GM23248 (cell line): ENCODE data around the gene TAAR5. TPM values are rescaled to one million over a fixed set of nuclear protein-coding genes. Genes with fewer than 3 reads are reported as not detected.
"Not testable (repeated sequence)": the region's sequence is repeated elsewhere in the genome, so short reads cannot be mapped to it uniquely, and the experiment has no call there.

Experiments used
- DNase-seq: peaks from one replicate; pipeline ENCODE4 v3.0.0-alpha.2; 2015
- H2AFZ ChIP-seq: fragments of 200-600 bp; sonication (generic); 2 replicates; pipeline ENCODE4 v1.6.1; 2016; ENCODE audit warnings: antibody characterized with exemption
- H3F3A ChIP-seq: fragments of 200-600 bp; sonication (generic); 2 replicates; pipeline ENCODE4 v1.6.1; 2016; ENCODE audit warnings: mild to moderate bottlenecking, antibody characterized with exemption, mixed run types; ENCODE audit not compliant: insufficient read depth
- H3K27ac ChIP-seq: fragments of 200-600 bp; sonication (generic); 2 replicates; pipeline ENCODE4 v1.5.1; 2016; ENCODE audit warnings: mild to moderate bottlenecking
- H3K27me3 ChIP-seq: fragments of 200-600 bp; sonication (generic); replicated peaks from 2 replicates; pipeline ENCODE4 v1.6.1; 2016; ENCODE audit warnings: mild to moderate bottlenecking; ENCODE audit not compliant: insufficient read depth
- H3K36me3 ChIP-seq: fragments of 200-600 bp; sonication (generic); 2 replicates; pipeline ENCODE4 v1.6.1; 2016; ENCODE audit warnings: low read depth, mild to moderate bottlenecking
- H3K4me1 ChIP-seq: fragments of 200-600 bp; sonication (generic); 2 replicates; pipeline ENCODE4 v1.6.1; 2016; ENCODE audit warnings: mild to moderate bottlenecking; ENCODE audit not compliant: insufficient read depth
- H3K4me2 ChIP-seq: fragments of 200-600 bp; sonication (generic); one replicate; pipeline ENCODE4 v1.6.1; 2016; ENCODE audit warnings: mild to moderate bottlenecking; ENCODE audit not compliant: unreplicated experiment
- H3K4me3 ChIP-seq: fragments of 200-600 bp; sonication (generic); 2 replicates; pipeline ENCODE4 v1.5.1; 2016; ENCODE audit warnings: mild to moderate bottlenecking
- H3K79me2 ChIP-seq: fragments of 200-600 bp; sonication (generic); 2 replicates; pipeline ENCODE4 v1.6.1; 2016; ENCODE audit warnings: mild to moderate bottlenecking; ENCODE audit not compliant: insufficient read depth
- H3K9ac ChIP-seq: fragments of 200-600 bp; sonication (generic); 2 replicates; pipeline ENCODE4 v1.6.1; 2016; ENCODE audit warnings: mild to moderate bottlenecking
- H3K9me2 ChIP-seq: fragments of 200-600 bp; sonication (generic); 2 replicates; pipeline ENCODE4 v1.6.1; 2016; ENCODE audit warnings: mixed run types, mild to moderate bottlenecking, moderate library complexity; ENCODE audit not compliant: insufficient read depth
- H3K9me3 ChIP-seq: fragments of 200-600 bp; sonication (generic); one replicate; pipeline ENCODE4 v1.6.1; 2017; ENCODE audit warnings: low read depth
- H4K20me1 ChIP-seq: fragments of 200-600 bp; sonication (generic); 2 replicates; pipeline ENCODE4 v1.6.0; 2016; ENCODE audit not compliant: insufficient read depth
- EZH2 ChIP-seq: fragments of 200-600 bp; sonication (generic); IDR thresholded peaks from 2 replicates; pipeline ENCODE4 v1.6.1; 2018; ENCODE audit warnings: antibody characterized with exemption, mild to moderate bottlenecking; ENCODE audit not compliant: insufficient read depth, poor library complexity, severe bottlenecking
- EZH2phosphoT487 ChIP-seq: fragments of 200-600 bp; sonication (generic); IDR thresholded peaks from 2 replicates; pipeline ENCODE4 v1.6.1; 2018; ENCODE audit warnings: antibody characterized with exemption, moderate library complexity, mild to moderate bottlenecking, low read depth; ENCODE audit not compliant: insufficient read depth
- WGBS, 2 experiments: methylation state at CpG; one replicate each; pipeline ENCODE4 v1.1.6; 2015 to 2017; ENCODE audit warnings: low lambda C conversion rate in 2 of 2, low coverage in 1 of 2; ENCODE audit errors: missing lambda C conversion rate in 2 of 2; 5-methylcytosine and 5-hydroxymethylcytosine counted together
- in situ Hi-C: fragments of 300-500 bp; cut with MboI; formaldehyde crosslinking; loops from 2 replicates; pipeline ENCODE4 v1.15.0; 2020
- polyA plus RNA-seq: library from polyadenylated mRNA; unstranded; fragments of >200 nt; fragmentation: Nextera tagmentation; extraction: Ambion mirVana; gene quantifications from 2 replicates; pipeline ENCODE4 v1.2.1, GENCODE V29; 2016
- total RNA-seq: library from RNA; depleted of rRNA; stranded (reverse); fragments of >200 nt; shearing (Covaris generic); gene quantifications from 2 replicates; pipeline ENCODE4 v1.2.3, GENCODE V29; 2014; rRNA removed

Gene TAAR5, protein sequence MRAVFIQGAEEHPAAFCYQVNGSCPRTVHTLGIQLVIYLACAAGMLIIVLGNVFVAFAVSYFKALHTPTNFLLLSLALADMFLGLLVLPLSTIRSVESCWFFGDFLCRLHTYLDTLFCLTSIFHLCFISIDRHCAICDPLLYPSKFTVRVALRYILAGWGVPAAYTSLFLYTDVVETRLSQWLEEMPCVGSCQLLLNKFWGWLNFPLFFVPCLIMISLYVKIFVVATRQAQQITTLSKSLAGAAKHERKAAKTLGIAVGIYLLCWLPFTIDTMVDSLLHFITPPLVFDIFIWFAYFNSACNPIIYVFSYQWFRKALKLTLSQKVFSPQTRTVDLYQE
- total RNA-seq (not detected in 2 replicates), polyA plus RNA-seq (not detected in 2 replicates)

- Histone ChIP-seq H3K9me3 (no peaks in the 10 kb centered on the region), H3K79me2 (no peaks in the 10 kb centered on the region), H3K36me3 (no peaks in the 10 kb centered on the region), H3K4me3 (no peak within 1 kb of the TSS), H3F3A (no peaks in the 10 kb centered on the region), H3K9me2 (no peaks in the 10 kb centered on the region), H3K27ac (no peak within 1 kb of the TSS), H3K4me2 (no peak within 1 kb of the TSS), H3K9ac (no peak within 1 kb of the TSS), H4K20me1 (no peaks in the 10 kb centered on the region), H3K4me1 (no peaks in the 10 kb centered on the region), H2AFZ (no peak within 1 kb of the TSS), H3K27me3 (peaks cover 11% of the 10 kb centered on the region; the same call in 1 of the 2 replicates)
- no peak for TF ChIP-seq EZH2phosphoT487
- TF ChIP-seq EZH2: no peak
- in situ Hi-C loops: no loop called here
- WGBS, 2 experiments: 67 to 72% methylated on average over 5 of the region's 5 CpGs
- DNase-seq: no peak
Observed at GRCh38 chr6:132589454-132589853, at the start of gene TAAR5. Gene TAAR5, minus strand, starts transcription at chr6:132589741. Its CDS starts 55 bp downstream, at chr6:132589686.

GRCh38 chr6:132637135-132637534 lies 47.6 kb upstream of the TAAR5 start:
- H3K4me3 ChIP-seq, H4K20me1 ChIP-seq, H3K4me2 ChIP-seq, H3F3A ChIP-seq, H3K36me3 ChIP-seq, DNase-seq, H3K9me2 ChIP-seq, H2AFZ ChIP-seq, in situ Hi-C loops, H3K27ac ChIP-seq, H3K9me3 ChIP-seq, H3K4me1 ChIP-seq, H3K79me2 ChIP-seq, H3K9ac ChIP-seq: not testable (repeated sequence)
- 28 to 33% methylated on average over 1 of the region's 1 CpG for WGBS, 2 experiments
- H3K27me3 ChIP-seq: peaks cover 18% of the 10 kb centered on the region

DNA sequence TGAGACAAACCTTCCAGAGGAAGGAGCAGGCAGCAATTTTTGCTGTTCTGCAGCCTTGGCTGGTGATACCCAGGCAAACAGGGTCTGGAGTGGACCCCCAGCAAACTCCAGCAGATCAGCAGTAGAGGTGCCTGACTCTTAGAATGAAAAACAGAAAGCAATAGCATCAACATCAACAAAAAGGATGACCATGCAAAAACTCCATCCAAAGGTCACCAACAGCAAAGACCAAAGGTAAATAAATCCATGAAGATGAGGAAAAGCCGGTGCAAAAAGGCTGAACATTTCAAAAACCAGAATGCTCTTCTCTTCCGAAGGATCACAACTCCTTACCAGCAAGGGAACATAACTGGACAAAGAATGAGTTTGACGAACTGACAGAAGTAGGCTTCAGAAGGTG lies 46.4 kb upstream of the TAAR5 start:
- H3K9me3 ChIP-seq, H3K27ac ChIP-seq, H3K79me2 ChIP-seq, H3K9me2 ChIP-seq, H3K4me3 ChIP-seq, H3K4me1 ChIP-seq, H2AFZ ChIP-seq, H3F3A ChIP-seq, H3K36me3 ChIP-seq, H3K4me2 ChIP-seq, in situ Hi-C loops, DNase-seq, H4K20me1 ChIP-seq, H3K9ac ChIP-seq: not testable (repeated sequence)
- WGBS, 2 experiments: 45 to 52% methylated on average over 3 of the region's 3 CpGs
- H3K27me3 ChIP-seq: peaks cover 28% of the 10 kb centered on the region; the same call in 1 of the 2 replicates

- H3K36me3 ChIP-seq, H4K20me1 ChIP-seq, H3K27ac ChIP-seq, H3K9me3 ChIP-seq, DNase-seq, H3K4me3 ChIP-seq, H3F3A ChIP-seq, in situ Hi-C loops, H3K79me2 ChIP-seq, H3K9me2 ChIP-seq, H2AFZ ChIP-seq, H3K4me2 ChIP-seq, H3K9ac ChIP-seq, H3K4me1 ChIP-seq: not testable (repeated sequence)
- 0 to 19% methylated on average over 3 of the region's 3 CpGs for WGBS, 2 experiments
- peaks cover 34% of the 10 kb centered on the region; the same call in 1 of the 2 replicates for H3K27me3 ChIP-seq
Observed at GRCh38 chr6:132635288-132635687, 45.7 kb upstream of the TAAR5 start.

- Histone ChIP-seq H3K4me1 (no peaks in the 10 kb centered on the region), H3K4me2 (no peak overlapping the region), H3F3A (no peaks in the 10 kb centered on the region), H3K9me2 (no peaks in the 10 kb centered on the region), H3K9me3 (no peaks in the 10 kb centered on the region), H3K79me2 (no peaks in the 10 kb centered on the region), H3K4me3 (no peak overlapping the region), H3K27me3 (peaks cover 34% of the 10 kb centered on the region; the same call in 1 of the 2 replicates), H3K27ac (no peak overlapping the region), H2AFZ (no peak overlapping the region), H3K9ac (no peak overlapping the region), H4K20me1 (no peaks in the 10 kb centered on the region), H3K36me3 (no peaks in the 10 kb centered on the region)
- in situ Hi-C loops: no loop called here
- TF ChIP-seq EZH2phosphoT487 (no peak), EZH2 (no peak)
- no peak for DNase-seq
- 50% methylated on average over 4 of the region's 4 CpGs for WGBS, 2 experiments
Observed at GRCh38 chr6:132634796-132635195, 45.3 kb upstream of the TAAR5 start.
